ENCODE results near the gene DYNLT2. TPM values are rescaled to one million over a fixed set of nuclear protein-coding genes. Genes with fewer than 3 reads are reported as not detected.

DYNLT2 gene
- 1.1 TPM for polyA plus RNA-seq (2013, experiment 1 of 2)
- 1.1 TPM for polyA plus RNA-seq (2013, experiment 2 of 2)

DNA sequence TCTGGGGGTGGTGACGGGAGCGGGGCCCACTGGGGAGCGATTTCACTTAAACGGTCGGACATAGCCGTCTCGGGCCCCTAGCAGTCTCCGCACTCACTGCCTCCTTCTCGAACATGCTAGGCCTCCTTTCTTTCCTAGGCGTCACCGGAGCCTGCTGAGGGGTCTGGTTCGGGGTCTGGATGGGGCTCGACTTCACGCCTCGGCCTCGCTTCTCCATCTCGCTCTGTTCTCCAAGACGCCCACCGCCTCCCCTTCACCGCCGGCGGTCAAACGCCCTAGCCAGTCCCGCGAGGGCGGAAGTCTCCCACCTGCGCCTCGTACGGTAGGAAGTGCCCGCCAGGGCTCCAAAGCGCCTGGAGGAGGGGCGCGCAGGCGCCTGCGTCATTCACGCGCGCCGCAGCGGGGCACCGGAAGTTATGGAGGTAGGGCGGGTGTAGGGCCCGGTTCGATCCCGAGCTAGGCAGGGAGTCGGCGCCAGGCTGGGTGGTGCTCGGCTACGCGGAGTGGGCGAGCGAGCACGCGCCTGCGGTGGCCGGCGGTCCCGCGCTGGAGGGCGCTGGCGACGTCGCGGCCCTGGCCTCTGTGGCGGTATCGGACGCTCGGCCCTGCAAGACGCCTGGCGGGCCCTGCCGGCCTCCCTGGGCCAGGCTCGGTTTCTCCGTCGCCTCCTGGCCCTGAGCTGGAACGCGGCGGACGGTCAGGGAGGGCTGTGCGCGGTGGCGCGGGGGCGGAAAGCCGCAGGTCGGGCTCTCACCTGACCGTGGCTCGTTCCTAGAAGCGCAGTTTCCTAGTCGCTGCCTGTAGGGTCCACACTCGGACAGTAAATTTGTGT is at the start of gene DYNLT2, which contains the start of gene ERMARD:
Gene DYNLT2 (minus strand): TSS at position 331 of the 832 bp plus-strand sequence. CDS start 114 bp downstream, at position 217.
Gene ERMARD (plus strand): TSS at position 381 of the 832 bp plus-strand sequence. CDS start 36 bp downstream, at position 417.
- H3K27me3 ChIP-seq (ENCODE audit: insufficient read depth, low read length): no peaks in the 10 kb centered on the region
- 0 out of 2 replicates have a peak, but pooled peaks cover 1% of the 10 kb centered on the region for H3K36me3 ChIP-seq (ENCODE audit: insufficient read depth, low read length)
- H3K9me3 ChIP-seq (ENCODE audit: insufficient read depth, low read depth, low read length): no peaks in the 10 kb centered on the region
- peaks cover 26% of the 10 kb centered on the region for H3K4me1 ChIP-seq (ENCODE audit: insufficient read depth, low read length)
- peak within 1 kb of the TSS; percentile 96 for H3K9ac ChIP-seq (ENCODE audit: low read depth, low read length)
- under 1% methylated on average over 90 of the region's 90 CpGs for WGBS
- H3K27ac ChIP-seq (ENCODE audit: low read depth, low read length): peak within 1 kb of the TSS; percentile 99
- peak within 1 kb of the TSS; percentile 93 for H3K4me3 ChIP-seq (ENCODE audit: low read length)

- 82% methylated on average over 13 of the region's 13 CpGs for WGBS
- no peaks in the 10 kb centered on the region for H3K9me3 ChIP-seq (ENCODE audit: insufficient read depth, low read depth, low read length)
- H3K4me1 ChIP-seq (ENCODE audit: insufficient read depth, low read length): peaks cover 19% of the 10 kb centered on the region; the same call in 1 of the 2 replicates
- H3K36me3 ChIP-seq (ENCODE audit: insufficient read depth, low read length): no peaks in the 10 kb centered on the region
- no peaks in the 10 kb centered on the region for H3K27me3 ChIP-seq (ENCODE audit: insufficient read depth, low read length)
- no peak overlapping the region for H3K4me3 ChIP-seq (ENCODE audit: low read length)
- no peak overlapping the region for H3K9ac ChIP-seq (ENCODE audit: low read depth, low read length)
- H3K27ac ChIP-seq (ENCODE audit: low read depth, low read length): peak overlapping the region; percentile 26; the same call in 1 of the 2 replicates
These were observed 49.5 kb upstream of the DYNLT2 start for GRCh38 chr6:169800668-169801395.

GRCh38 chr6:169800116-169800667 is 48.8 kb upstream of the DYNLT2 start:
- Histone ChIP-seq H3K9me3 (ENCODE audit: insufficient read depth, low read depth, low read length) (no peaks in the 10 kb centered on the region), H3K4me1 (ENCODE audit: insufficient read depth, low read length) (peaks cover 19% of the 10 kb centered on the region; the same call in 1 of the 2 replicates), H3K9ac (ENCODE audit: low read depth, low read length) (no peak overlapping the region), H3K4me3 (ENCODE audit: low read length) (no peak overlapping the region), H3K36me3 (ENCODE audit: insufficient read depth, low read length) (no peaks in the 10 kb centered on the region), H3K27me3 (ENCODE audit: insufficient read depth, low read length) (no peaks in the 10 kb centered on the region), H3K27ac (ENCODE audit: low read depth, low read length) (no peak overlapping the region)
- 86% methylated on average over 9 of the region's 9 CpGs for WGBS

- peaks cover 19% of the 10 kb centered on the region; the same call in 1 of the 2 replicates for H3K4me1 ChIP-seq (ENCODE audit: insufficient read depth, low read length)
- H3K4me3 ChIP-seq (ENCODE audit: low read length): no peak overlapping the region
- WGBS: 87% methylated on average over 6 of the region's 7 CpGs
- no peak overlapping the region for H3K27ac ChIP-seq (ENCODE audit: low read depth, low read length)
- H3K27me3 ChIP-seq (ENCODE audit: insufficient read depth, low read length): no peaks in the 10 kb centered on the region
- no peak overlapping the region for H3K9ac ChIP-seq (ENCODE audit: low read depth, low read length)
- no peaks in the 10 kb centered on the region for H3K9me3 ChIP-seq (ENCODE audit: insufficient read depth, low read depth, low read length)
- no peaks in the 10 kb centered on the region for H3K36me3 ChIP-seq (ENCODE audit: insufficient read depth, low read length)
These were observed 48.1 kb upstream of the DYNLT2 start for GRCh38 chr6:169799474-169799926.

DNA sequence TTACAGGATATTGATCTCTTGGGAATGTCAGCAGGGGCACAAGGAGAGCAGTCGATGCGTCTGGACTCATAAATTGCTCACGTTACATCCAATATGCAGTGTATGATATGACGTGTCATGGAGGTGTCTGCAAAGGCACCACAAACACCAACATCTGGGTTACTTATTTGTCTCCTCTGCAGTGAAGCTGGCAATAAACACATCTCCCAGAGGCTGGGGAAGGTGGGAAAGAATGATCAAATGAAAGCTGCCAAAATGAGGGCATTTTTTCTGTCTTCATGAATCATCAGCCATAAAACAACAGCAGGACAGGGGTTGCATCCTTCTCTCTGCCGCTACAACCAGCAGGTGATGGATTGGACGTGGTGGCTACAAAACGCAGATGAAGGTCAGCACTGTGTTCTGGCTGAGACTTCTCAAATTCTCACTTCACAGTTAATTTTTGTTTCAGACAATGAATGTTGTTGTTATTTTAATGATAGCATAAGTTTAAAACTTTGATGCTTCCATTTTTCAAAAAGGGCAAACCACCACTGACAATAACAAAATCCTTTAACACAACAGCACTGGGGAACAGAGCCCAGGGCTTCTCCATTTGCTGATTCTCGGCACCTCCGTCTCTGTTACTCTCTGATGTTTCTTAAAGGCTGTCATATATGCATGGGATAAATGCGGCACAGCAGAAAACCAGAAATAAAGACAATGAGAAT is 47.5 kb upstream of the DYNLT2 start:
- peaks cover 19% of the 10 kb centered on the region; the same call in 1 of the 2 replicates for H3K4me1 ChIP-seq (ENCODE audit: insufficient read depth, low read length)
- H3K9me3 ChIP-seq (ENCODE audit: insufficient read depth, low read depth, low read length): no peaks in the 10 kb centered on the region
- no peak overlapping the region for H3K9ac ChIP-seq (ENCODE audit: low read depth, low read length)
- no peaks in the 10 kb centered on the region for H3K36me3 ChIP-seq (ENCODE audit: insufficient read depth, low read length)
- no peak overlapping the region for H3K27ac ChIP-seq (ENCODE audit: low read depth, low read length)
- no peaks in the 10 kb centered on the region for H3K27me3 ChIP-seq (ENCODE audit: insufficient read depth, low read length)
- no peak overlapping the region for H3K4me3 ChIP-seq (ENCODE audit: low read length)
- 91% methylated on average over 10 of the region's 10 CpGs for WGBS

DNA sequence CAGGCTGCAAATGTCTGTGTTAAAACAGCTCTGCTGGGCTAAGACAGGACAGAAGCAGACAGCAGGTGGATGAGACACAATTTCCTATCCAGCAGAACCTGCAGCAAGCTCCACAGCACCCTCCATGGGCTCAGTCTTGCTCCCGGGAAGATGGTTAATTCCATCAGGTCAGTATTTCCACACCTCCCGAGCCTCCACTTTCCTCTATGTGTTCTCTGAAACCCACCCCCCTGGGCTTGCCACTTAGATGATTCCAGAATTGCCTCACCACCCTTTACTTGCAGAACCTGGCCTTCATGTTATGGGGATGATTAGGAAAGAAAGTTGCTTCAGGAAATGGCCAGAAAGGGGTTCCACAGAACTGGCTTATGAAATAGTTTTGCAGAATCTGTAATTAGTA is 43.8 kb upstream of the DYNLT2 start:
- H3K4me1 ChIP-seq (ENCODE audit: insufficient read depth, low read length): peaks cover 7% of the 10 kb centered on the region; the same call in 1 of the 2 replicates

GRCh38 chr6:169794317-169795055 is 43.1 kb upstream of the DYNLT2 start:
- H3K4me3 ChIP-seq (ENCODE audit: low read length): no peak overlapping the region
- no peak overlapping the region for H3K9ac ChIP-seq (ENCODE audit: low read depth, low read length)
- peaks cover 4% of the 10 kb centered on the region; the same call in 1 of the 2 replicates for H3K4me1 ChIP-seq (ENCODE audit: insufficient read depth, low read length)
- H3K27me3 ChIP-seq (ENCODE audit: insufficient read depth, low read length): peaks cover 17% of the 10 kb centered on the region
- H3K9me3 ChIP-seq (ENCODE audit: insufficient read depth, low read depth, low read length): no peaks in the 10 kb centered on the region
- H3K27ac ChIP-seq (ENCODE audit: low read depth, low read length): no peak overlapping the region
- H3K36me3 ChIP-seq (ENCODE audit: insufficient read depth, low read length): no peaks in the 10 kb centered on the region
- WGBS: 91% methylated on average over 13 of the region's 13 CpGs

More for the DNA sequence above, 43.8 kb upstream of the DYNLT2 start:
- H3K9me3 ChIP-seq (ENCODE audit: insufficient read depth, low read depth, low read length): no peaks in the 10 kb centered on the region
- no peak overlapping the region for H3K27ac ChIP-seq (ENCODE audit: low read depth, low read length)
- no peak overlapping the region for H3K9ac ChIP-seq (ENCODE audit: low read depth, low read length)
- H3K36me3 ChIP-seq (ENCODE audit: insufficient read depth, low read length): no peaks in the 10 kb centered on the region
- WGBS: 68% methylated on average over 2 of the region's 2 CpGs
- no peak overlapping the region for H3K4me3 ChIP-seq (ENCODE audit: low read length)
- H3K27me3 ChIP-seq (ENCODE audit: insufficient read depth, low read length): peaks cover 13% of the 10 kb centered on the region

GRCh38 chr6:169793408-169793807 is 42.0 kb upstream of the DYNLT2 start:
- no peak overlapping the region for H3K9ac ChIP-seq (ENCODE audit: low read depth, low read length)
- H3K4me1 ChIP-seq (ENCODE audit: insufficient read depth, low read length): peaks cover 4% of the 10 kb centered on the region; the same call in 1 of the 2 replicates
- peaks cover 25% of the 10 kb centered on the region for H3K27me3 ChIP-seq (ENCODE audit: insufficient read depth, low read length)
- no peak overlapping the region for H3K27ac ChIP-seq (ENCODE audit: low read depth, low read length)
- H3K4me3 ChIP-seq (ENCODE audit: low read length): no peak overlapping the region
- 92% methylated on average over 10 of the region's 10 CpGs for WGBS
- no peaks in the 10 kb centered on the region for H3K9me3 ChIP-seq (ENCODE audit: insufficient read depth, low read depth, low read length)
- H3K36me3 ChIP-seq (ENCODE audit: insufficient read depth, low read length): no peaks in the 10 kb centered on the region

DNA sequence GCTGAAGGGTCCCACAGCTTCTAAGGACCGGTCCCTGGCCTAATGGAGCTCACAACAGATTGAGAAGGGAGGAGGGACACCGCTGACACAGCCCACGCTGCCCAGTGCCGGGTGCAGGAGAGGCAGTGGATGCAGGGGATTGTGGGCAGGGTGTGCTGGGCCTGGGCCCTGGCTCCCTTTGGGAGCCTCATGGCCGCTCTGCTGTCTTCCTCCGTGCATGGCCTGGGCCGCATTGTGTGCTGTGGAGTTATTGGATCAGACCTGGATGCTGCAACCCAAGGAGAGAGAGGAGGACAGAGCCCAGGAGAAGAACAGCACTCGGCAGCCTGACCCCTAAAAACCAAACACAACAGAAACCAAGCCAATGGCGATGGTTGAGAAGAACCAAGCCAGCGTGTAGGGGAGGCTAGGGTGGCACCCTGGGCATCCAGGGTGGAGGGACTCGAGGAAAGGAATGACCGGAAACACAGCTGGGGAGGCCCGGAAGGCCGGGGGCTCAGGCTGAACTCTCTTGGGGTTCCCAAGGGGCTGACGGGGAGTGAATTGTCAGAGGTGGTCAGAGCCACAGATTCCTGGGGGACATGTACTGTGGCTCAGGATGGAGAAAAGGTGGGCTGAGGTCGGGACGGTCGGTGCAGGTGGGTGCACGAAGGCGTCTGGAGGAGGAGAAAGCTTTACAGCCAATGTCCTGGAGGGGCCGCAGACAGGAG is 41.1 kb upstream of the DYNLT2 start:
- H3K27ac ChIP-seq (ENCODE audit: low read depth, low read length): no peak overlapping the region
- H3K9ac ChIP-seq (ENCODE audit: low read depth, low read length): no peak overlapping the region
- WGBS: 93% methylated on average over 20 of the region's 21 CpGs
- H3K27me3 ChIP-seq (ENCODE audit: insufficient read depth, low read length): peaks cover 25% of the 10 kb centered on the region
- H3K4me1 ChIP-seq (ENCODE audit: insufficient read depth, low read length): peaks cover 4% of the 10 kb centered on the region; the same call in 1 of the 2 replicates
- H3K4me3 ChIP-seq (ENCODE audit: low read length): no peak overlapping the region
- no peaks in the 10 kb centered on the region for H3K9me3 ChIP-seq (ENCODE audit: insufficient read depth, low read depth, low read length)
- no peaks in the 10 kb centered on the region for H3K36me3 ChIP-seq (ENCODE audit: insufficient read depth, low read length)
